MM.1S (cell line): ENCODE results near the gene WNT3.

ENCODE experiments used
- EZH2 ChIP-seq: fragments of 300-600 bp; sonication (generic); optimal IDR thresholded peaks from 2 replicates; pipeline ENCODE3; 2017; ENCODE audit warnings: low read depth, mild to moderate bottlenecking, antibody characterized with exemption, low read length, mixed read lengths
- TF ChIP-seq, protein P1 (sequence below): fragments of 300-600 bp; sonication (generic); IDR thresholded peaks from 2 replicates; pipeline ENCODE4 v1.5.1; 2016; ENCODE audit warnings: antibody characterized with exemption, low read length, mixed read lengths

DNA sequence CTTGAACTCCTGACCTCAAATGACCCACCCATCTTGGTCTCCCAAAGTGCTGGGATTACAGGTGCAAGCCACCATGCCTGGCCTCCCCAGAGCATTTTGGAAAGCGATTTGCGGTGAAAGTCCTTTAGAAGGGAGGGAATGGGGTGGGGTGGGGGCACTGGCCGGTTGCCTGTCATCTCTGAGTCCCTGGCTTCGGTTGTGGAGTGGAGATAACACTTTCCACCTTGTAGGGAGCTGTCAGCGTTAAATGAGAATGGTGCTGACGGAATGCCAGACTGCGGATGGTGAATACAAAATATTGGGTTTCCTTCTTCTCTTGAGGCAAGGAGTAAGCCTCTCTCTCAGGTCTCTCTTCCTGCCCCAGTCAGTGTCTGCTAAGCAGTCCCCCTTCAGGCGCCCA lies 5.2 kb upstream of the WNT3 start:
- TF ChIP-seq, protein P1, sequence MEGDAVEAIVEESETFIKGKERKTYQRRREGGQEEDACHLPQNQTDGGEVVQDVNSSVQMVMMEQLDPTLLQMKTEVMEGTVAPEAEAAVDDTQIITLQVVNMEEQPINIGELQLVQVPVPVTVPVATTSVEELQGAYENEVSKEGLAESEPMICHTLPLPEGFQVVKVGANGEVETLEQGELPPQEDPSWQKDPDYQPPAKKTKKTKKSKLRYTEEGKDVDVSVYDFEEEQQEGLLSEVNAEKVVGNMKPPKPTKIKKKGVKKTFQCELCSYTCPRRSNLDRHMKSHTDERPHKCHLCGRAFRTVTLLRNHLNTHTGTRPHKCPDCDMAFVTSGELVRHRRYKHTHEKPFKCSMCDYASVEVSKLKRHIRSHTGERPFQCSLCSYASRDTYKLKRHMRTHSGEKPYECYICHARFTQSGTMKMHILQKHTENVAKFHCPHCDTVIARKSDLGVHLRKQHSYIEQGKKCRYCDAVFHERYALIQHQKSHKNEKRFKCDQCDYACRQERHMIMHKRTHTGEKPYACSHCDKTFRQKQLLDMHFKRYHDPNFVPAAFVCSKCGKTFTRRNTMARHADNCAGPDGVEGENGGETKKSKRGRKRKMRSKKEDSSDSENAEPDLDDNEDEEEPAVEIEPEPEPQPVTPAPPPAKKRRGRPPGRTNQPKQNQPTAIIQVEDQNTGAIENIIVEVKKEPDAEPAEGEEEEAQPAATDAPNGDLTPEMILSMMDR: no peak
- TF ChIP-seq EZH2: no peak
